GM18498 (cell line): ENCODE results near the gene KRTAP7-1.

Experiments
- ATAC-seq: cut with Tn5 transposase; IDR thresholded peaks from one replicate; pipeline ENCODE4 v1.9.1; 2021; ENCODE audit warnings: mild to moderate bottlenecking, moderate library complexity; ENCODE audit not compliant: unreplicated experiment

Gene KRTAP7-1, protein sequence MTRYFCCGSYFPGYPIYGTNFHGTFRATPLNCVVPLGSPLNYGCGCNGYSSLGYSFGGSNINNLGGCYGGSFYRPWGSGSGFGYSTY

DNA sequence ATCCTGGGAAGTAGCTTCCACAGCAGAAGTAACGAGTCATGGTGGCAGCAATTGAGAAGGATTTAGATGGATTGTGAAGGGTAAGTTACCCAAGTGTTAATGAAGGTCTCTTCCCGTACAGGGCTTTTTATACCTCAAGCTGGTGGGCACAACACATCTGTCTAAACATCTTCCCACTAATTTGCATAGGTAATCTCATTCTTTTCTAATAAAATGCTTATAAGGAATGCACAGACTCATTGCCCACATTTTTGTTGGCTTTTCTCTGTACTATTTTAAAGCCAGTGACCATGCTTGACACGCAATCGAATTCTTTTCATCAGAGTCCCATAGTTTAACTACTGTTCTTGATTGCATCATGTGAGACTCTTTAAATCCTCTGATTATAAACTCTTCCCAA is at the start of gene KRTAP7-1:
TSS of gene KRTAP7-1 (minus strand) at position 101 of the 400 bp plus-strand sequence. CDS start at position 40, 61 bp downstream.
- no peak for ATAC-seq

DNA sequence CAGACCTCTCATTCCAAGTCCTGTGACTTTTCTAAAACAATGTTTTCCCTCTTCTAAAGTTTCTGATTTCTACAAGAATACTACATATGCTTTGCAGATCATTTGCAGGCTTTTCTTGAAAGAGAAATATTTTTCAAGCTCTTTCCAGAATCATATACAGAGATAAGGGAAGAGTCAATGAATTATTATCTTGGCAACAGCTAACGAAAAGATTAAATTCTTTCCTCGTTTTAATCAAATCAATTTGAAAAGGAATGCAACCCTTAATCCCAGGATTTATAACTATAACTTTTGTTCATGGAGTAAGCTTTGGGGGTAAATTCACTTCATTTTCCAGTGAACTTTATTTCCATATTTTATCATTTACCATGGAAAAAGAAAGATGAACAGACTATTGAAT is 45.0 kb upstream of the KRTAP7-1 start:
- ATAC-seq = no peak

GRCh38 chr21:30847627-30848500 is 18.3 kb upstream of the KRTAP7-1 start:
- no peak for ATAC-seq

GRCh38 chr21:30842990-30843389 is 13.4 kb upstream of the KRTAP7-1 start:
- no peak for ATAC-seq

DNA sequence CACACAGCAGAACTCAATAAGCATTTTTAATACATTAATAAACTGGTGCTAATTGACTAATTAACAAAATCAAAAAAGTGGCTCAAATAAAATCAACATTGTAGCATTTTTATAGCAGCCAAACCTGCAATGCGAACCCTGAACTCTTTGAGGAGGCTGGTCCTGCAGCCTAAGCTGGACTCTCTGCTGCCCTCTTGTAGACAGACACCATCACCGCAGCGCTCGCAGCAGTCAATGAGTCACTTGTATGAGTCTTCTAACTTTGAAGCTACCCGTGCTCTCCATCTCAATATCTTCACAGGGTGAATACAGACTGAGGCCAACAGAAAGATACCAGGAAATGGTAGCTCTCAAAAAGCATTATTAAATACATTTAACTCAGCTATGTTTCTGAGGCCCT is 9.7 kb upstream of the KRTAP7-1 start:
- ATAC-seq = no peak

GRCh38 chr21:30838536-30838935 is 9.0 kb upstream of the KRTAP7-1 start:
- no peak for ATAC-seq

GRCh38 chr21:30831194-30831765 is 1.7 kb upstream of the KRTAP7-1 start:
- ATAC-seq = no peak

- ATAC-seq = no peak
Measured at GRCh38 chr21:30818837-30819610, 10.5 kb downstream of the KRTAP7-1 start.

GRCh38 chr21:30813174-30813573 is 16.4 kb downstream of the KRTAP7-1 start, which contains the start of gene KRTAP8-1:
KRTAP8-1 (minus strand) TSS chr21:30813274; CDS start chr21:30813220, 54 bp downstream.
- ATAC-seq = no peak

GRCh38 chr21:30800605-30801004 is 29.0 kb downstream of the KRTAP7-1 start:
- ATAC-seq = no peak

DNA sequence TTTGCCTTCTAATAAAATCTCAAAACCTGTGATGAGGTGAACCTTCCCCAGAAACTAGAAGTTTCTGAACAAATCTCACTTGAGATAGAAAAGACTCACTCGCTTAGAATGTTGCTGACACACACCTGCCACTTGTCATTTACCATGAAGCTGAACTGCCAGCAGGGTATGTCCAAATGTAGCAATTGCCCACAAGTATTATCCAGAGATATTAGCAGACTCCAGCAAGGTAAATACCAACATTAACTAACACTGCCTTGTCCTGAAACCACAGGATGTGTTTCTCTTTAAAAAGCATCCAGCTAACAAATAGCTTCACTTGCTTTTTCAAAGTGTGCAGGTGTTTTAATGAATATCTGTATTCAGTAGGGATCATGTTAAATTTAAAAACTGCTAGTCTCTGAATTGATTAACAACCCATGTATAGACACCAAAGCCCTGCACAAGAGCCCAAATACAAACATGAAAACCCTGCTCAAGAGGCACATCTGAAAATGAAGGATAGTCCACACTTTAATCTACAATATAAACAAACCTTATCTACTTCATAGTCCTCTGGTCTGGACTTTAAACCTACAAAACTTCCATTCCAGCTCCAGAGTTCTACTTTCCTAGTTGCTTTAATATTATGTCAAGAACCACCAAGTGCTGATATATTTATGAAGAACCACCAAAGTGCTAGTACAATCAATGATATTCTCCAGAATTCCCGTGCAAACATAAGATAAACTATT is 35.8 kb downstream of the KRTAP7-1 start:
- no peak for ATAC-seq

DNA sequence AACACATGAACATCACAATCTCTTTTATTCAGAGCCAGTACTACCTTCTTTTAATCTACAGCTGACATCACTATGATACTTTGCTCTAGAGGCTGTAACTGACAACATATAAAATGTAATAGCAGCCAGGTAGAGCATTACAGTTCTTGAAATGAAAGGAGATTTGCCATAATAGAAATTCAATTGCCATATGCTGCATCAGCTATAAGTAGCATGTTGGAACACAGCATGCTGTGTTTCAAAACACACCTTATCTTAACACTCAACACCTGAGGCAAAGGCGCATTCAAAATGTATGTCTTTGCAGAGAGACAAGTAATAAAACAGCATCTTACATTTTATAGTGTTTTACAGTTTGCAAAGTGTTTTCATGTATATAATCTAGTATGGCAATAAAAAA is 50.3 kb downstream of the KRTAP7-1 start:
- no peak for ATAC-seq
